Spleen (tissue), 7 donors: Measurements from ENCODE around the gene VPS18.

Experiments used
- POLR2A ChIP-seq, 3 donors: fragments of 450-650 bp; IDR thresholded peaks; one replicate each; pipeline ENCODE4 v1.5.1; 2017; ENCODE audit warnings: antibody characterized with exemption in 3 of 3, mild to moderate bottlenecking in 1 of 3
- TF ChIP-seq, protein P1 (sequence below), 11 experiments: fragments of 200-600 bp in 7 of 11; fragments of 450-650 bp in 4 of 11; sonication (generic) in 4 of 11; IDR thresholded peaks in 8 of 11; conservative IDR thresholded peaks in 3 of 11; 1 replicate in 7 of 11; 2 replicates in 4 of 11; pipeline versions ENCODE4 v1.4.0 to v1.8.0; 2016 to 2021; ENCODE audit warnings: antibody characterized with exemption in 11 of 11, inconsistent platforms in 4 of 11, mild to moderate bottlenecking in 1 of 11
- donor health status: DM: no; HTN: no; CAD: no; lungs with moderate emphysema.
- donor health status: DM: no; HTN: no; CAD: no.
- donor health status: DM: no; HTN: no; CAD: no.

GRCh38 chr15:40899536-40900207 is 5.4 kb downstream of the VPS18 start:
- TF ChIP-seq POLR2A (IDR thresholded peaks at IDR 0.05), result no peak
- TF ChIP-seq, protein P1, sequence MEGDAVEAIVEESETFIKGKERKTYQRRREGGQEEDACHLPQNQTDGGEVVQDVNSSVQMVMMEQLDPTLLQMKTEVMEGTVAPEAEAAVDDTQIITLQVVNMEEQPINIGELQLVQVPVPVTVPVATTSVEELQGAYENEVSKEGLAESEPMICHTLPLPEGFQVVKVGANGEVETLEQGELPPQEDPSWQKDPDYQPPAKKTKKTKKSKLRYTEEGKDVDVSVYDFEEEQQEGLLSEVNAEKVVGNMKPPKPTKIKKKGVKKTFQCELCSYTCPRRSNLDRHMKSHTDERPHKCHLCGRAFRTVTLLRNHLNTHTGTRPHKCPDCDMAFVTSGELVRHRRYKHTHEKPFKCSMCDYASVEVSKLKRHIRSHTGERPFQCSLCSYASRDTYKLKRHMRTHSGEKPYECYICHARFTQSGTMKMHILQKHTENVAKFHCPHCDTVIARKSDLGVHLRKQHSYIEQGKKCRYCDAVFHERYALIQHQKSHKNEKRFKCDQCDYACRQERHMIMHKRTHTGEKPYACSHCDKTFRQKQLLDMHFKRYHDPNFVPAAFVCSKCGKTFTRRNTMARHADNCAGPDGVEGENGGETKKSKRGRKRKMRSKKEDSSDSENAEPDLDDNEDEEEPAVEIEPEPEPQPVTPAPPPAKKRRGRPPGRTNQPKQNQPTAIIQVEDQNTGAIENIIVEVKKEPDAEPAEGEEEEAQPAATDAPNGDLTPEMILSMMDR (IDR thresholded peaks at IDR 0.05 in 8 of 11, conservative IDR thresholded peaks at IDR 0.05 in 3 of 11), result no peak
